ENCODE measurements around the gene DAZ3. TPM values are rescaled to one million over a fixed set of nuclear protein-coding genes. Genes with fewer than 3 reads are reported as not detected.
"Not testable (repeated sequence)": the region's sequence is repeated elsewhere in the genome, so short reads cannot be mapped to it uniquely, and the experiment has no call there.

The DAZ3 gene, protein sequence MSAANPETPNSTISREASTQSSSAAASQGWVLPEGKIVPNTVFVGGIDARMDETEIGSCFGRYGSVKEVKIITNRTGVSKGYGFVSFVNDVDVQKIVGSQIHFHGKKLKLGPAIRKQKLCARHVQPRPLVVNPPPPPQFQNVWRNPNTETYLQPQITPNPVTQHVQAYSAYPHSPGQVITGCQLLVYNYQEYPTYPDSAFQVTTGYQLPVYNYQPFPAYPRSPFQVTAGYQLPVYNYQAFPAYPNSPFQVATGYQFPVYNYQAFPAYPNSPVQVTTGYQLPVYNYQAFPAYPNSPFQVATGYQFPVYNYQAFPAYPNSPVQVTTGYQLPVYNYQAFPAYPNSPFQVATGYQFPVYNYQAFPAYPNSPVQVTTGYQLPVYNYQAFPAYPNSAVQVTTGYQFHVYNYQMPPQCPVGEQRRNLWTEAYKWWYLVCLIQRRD
- not detected for total RNA-seq (ENCODE audit: unreplicated experiment)
- long read RNA-seq = 0 reads

GRCh38 chrY:24813293-24813692 is at the start of gene DAZ3:
DAZ3 (minus strand) TSS chrY:24813393; CDS start chrY:24813185, 208 bp downstream.
- not testable (repeated sequence) for H3K4me3 Mint-ChIP-seq (ENCODE audit: unreplicated experiment); H3K4me1 Mint-ChIP-seq (ENCODE audit: low read depth, unreplicated experiment); H3K9me3 Mint-ChIP-seq (ENCODE audit: unreplicated experiment); DNase-seq; H3K27me3 Mint-ChIP-seq (ENCODE audit: unreplicated experiment); H3K36me3 Mint-ChIP-seq (ENCODE audit: unreplicated experiment); H3K27ac Mint-ChIP-seq (ENCODE audit: unreplicated experiment)

- not testable (repeated sequence) for H3K36me3 Mint-ChIP-seq (ENCODE audit: unreplicated experiment); H3K4me1 Mint-ChIP-seq (ENCODE audit: low read depth, unreplicated experiment); DNase-seq; H3K9me3 Mint-ChIP-seq (ENCODE audit: unreplicated experiment); H3K27me3 Mint-ChIP-seq (ENCODE audit: unreplicated experiment); H3K27ac Mint-ChIP-seq (ENCODE audit: unreplicated experiment); H3K4me3 Mint-ChIP-seq (ENCODE audit: unreplicated experiment)
Observed at GRCh38 chrY:24833619-24834018, 20.4 kb upstream of the DAZ3 start, which contains the start of gene DAZ4. DAZ4 (plus strand) TSS chrY:24833919; CDS start chrY:24834127, 208 bp downstream.

- H3K9me3 Mint-ChIP-seq (ENCODE audit: unreplicated experiment); H3K4me3 Mint-ChIP-seq (ENCODE audit: unreplicated experiment); H3K27me3 Mint-ChIP-seq (ENCODE audit: unreplicated experiment); H3K36me3 Mint-ChIP-seq (ENCODE audit: unreplicated experiment); H3K27ac Mint-ChIP-seq (ENCODE audit: unreplicated experiment); DNase-seq; H3K4me1 Mint-ChIP-seq (ENCODE audit: low read depth, unreplicated experiment): not testable (repeated sequence)
Observed at GRCh38 chrY:24825069-24825468, 11.9 kb upstream of the DAZ3 start.

DNA sequence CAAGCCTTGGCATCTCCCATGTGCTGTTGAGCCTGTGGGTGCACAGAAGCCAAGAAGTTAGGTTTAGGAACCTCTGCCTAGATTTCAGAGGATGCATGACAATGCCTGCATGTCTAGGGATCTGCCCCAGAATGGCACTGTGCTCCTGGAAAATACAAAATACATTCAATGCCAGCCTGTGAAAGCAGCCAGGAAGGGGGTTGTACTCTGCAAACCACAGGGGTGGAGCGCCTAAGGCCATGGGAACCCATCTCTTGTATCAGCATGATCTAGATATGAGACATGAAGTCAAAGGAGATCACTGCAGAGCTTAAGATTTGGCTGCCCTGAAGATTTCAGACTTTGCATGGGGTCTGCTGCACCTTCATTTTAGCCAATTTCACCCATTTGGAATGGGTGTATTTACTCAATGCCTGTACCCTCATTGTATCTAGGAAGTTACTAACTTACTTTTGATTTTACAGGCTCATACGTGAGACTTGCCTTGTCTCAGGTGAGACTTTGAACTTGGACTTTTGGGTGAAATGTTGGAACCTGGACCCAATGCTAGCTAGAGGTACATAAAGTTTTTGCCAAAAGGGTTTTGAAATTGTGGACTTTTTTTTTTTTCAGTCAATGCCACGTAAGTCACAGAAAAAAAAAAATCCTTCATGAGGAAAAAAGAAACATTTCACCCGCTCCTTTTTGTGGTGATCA is 11.1 kb upstream of the DAZ3 start:
- DNase-seq; H3K27me3 Mint-ChIP-seq (ENCODE audit: unreplicated experiment); H3K9me3 Mint-ChIP-seq (ENCODE audit: unreplicated experiment); H3K4me3 Mint-ChIP-seq (ENCODE audit: unreplicated experiment); H3K36me3 Mint-ChIP-seq (ENCODE audit: unreplicated experiment); H3K4me1 Mint-ChIP-seq (ENCODE audit: low read depth, unreplicated experiment); H3K27ac Mint-ChIP-seq (ENCODE audit: unreplicated experiment): not testable (repeated sequence)

- not testable (repeated sequence) for H3K27ac Mint-ChIP-seq (ENCODE audit: unreplicated experiment); H3K27me3 Mint-ChIP-seq (ENCODE audit: unreplicated experiment); DNase-seq; H3K4me1 Mint-ChIP-seq (ENCODE audit: low read depth, unreplicated experiment); H3K4me3 Mint-ChIP-seq (ENCODE audit: unreplicated experiment); H3K9me3 Mint-ChIP-seq (ENCODE audit: unreplicated experiment); H3K36me3 Mint-ChIP-seq (ENCODE audit: unreplicated experiment)
Observed at GRCh38 chrY:24821836-24822235, 8.6 kb upstream of the DAZ3 start.

Other genes starting within 250 kb of the DAZ3 start
- gene BPY2B, start 195.4 kb downstream of the DAZ3 start, total RNA-seq (ENCODE audit: unreplicated experiment) = not detected
- gene DAZ4, start 20.5 kb upstream of the DAZ3 start, total RNA-seq (ENCODE audit: unreplicated experiment) = not detected
- gene BPY2C, start 238.7 kb upstream of the DAZ3 start, total RNA-seq (ENCODE audit: unreplicated experiment) = not detected